Measurements from ENCODE around the gene NIM1K.

The NIM1K gene

DNA sequence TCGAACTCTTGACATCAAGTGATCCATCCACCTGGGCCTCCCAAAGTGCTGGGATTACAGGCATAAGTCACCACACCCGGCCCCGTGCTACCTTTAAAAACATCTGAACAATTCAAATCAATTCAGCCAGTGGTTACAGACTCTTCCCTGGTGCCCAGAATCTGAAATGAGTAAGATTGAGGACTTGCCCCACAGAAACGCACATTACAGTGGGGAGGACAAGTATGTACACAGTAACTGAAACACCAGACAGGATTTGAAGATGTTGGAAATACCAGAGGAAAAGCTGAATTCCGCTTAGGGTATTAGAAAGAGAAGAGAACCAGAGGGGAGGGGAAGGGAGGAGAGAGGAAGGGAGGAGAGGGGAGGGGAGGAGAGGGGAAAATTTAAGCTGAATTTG is 17.8 kb downstream of the NIM1K start:
- no peak for FAIRE-seq
- DNase-seq (ENCODE audit: insufficient read length) = no peak
- TF ChIP-seq POLR2A (IDR thresholded peaks at IDR 0.05; ENCODE audit: low read depth, low read length) = no peak
- no peak for TF ChIP-seq POLR2AphosphoS5 (IDR thresholded peaks at IDR 0.05; ENCODE audit: low read depth, low read length)
- no peak for TF ChIP-seq TAF1 (IDR thresholded peaks at IDR 0.05; ENCODE audit: borderline replicate concordance, low read depth, low read length)

- no peak for FAIRE-seq
- TF ChIP-seq TAF1 (IDR thresholded peaks at IDR 0.05; ENCODE audit: borderline replicate concordance, low read depth, low read length) (no peak), POLR2AphosphoS5 (IDR thresholded peaks at IDR 0.05; ENCODE audit: low read depth, low read length) (no peak), POLR2A (IDR thresholded peaks at IDR 0.05; ENCODE audit: low read depth, low read length) (no peak)
- DNase-seq (ENCODE audit: insufficient read length) = no peak
These were observed 18.5 kb downstream of the NIM1K start for GRCh38 chr5:43210570-43210969.

- FAIRE-seq (no peak), DNase-seq (ENCODE audit: insufficient read length) (no peak)
- no peak for TF ChIP-seq TAF1 (IDR thresholded peaks at IDR 0.05; ENCODE audit: borderline replicate concordance, low read depth, low read length)
- TF ChIP-seq POLR2A (IDR thresholded peaks at IDR 0.05; ENCODE audit: low read depth, low read length) = no peak
- TF ChIP-seq POLR2AphosphoS5 (IDR thresholded peaks at IDR 0.05; ENCODE audit: low read depth, low read length) = no peak
These were observed 21.9 kb downstream of the NIM1K start for GRCh38 chr5:43213951-43214350.

DNA sequence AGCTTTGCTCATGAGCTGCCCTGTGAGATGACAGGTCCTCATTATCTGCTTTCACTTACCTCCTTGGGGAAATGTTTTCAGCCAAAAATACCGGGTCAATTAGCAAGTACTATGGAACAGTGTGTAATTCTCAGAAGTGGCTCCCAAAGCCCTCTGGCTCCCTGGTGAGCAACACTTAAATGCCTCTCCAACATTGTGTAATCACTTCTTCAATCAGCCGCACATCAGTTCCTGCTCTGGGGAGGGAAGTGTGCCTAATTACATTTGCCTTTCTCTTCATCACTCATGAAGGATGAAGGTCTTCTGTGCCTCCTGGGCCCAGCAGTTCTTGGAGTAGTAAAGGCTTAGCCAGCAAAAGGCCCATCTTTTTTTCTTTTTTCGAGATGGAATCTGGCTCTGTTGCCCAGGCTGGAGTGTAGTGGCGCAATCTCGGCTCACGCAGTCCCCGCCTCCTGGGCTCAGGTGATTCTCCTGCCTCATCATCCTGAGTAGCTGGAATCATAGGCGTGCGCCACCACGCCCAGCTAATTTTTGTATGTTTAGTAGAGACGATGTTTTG is 23.1 kb downstream of the NIM1K start:
- DNase-seq (ENCODE audit: insufficient read length) (no peak), FAIRE-seq (no peak)
- TF ChIP-seq POLR2A (IDR thresholded peaks at IDR 0.05; ENCODE audit: low read depth, low read length) = no peak
- TF ChIP-seq POLR2AphosphoS5 (IDR thresholded peaks at IDR 0.05; ENCODE audit: low read depth, low read length) = no peak
- no peak for TF ChIP-seq TAF1 (IDR thresholded peaks at IDR 0.05; ENCODE audit: borderline replicate concordance, low read depth, low read length)

DNA sequence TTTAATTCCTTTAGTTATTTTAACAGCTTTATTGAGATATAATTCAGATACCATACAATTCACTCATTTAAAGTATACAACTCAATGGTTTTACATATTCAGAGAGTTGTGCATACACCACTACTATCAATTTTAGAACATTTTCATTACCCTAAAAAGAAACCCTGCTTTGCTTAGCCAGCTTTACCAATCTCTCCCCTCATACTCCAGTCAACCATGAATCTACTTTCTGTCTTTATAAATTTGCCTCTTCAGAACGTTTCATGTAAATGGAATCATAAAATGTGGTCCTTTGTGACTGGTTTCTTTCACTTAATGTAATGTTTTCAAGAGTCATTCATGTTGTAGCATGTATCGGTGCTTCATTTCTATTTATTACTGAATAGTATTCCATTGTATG is 24.9 kb downstream of the NIM1K start:
- TF ChIP-seq POLR2A (IDR thresholded peaks at IDR 0.05; ENCODE audit: low read depth, low read length) (no peak), POLR2AphosphoS5 (IDR thresholded peaks at IDR 0.05; ENCODE audit: low read depth, low read length) (no peak), TAF1 (IDR thresholded peaks at IDR 0.05; ENCODE audit: borderline replicate concordance, low read depth, low read length) (no peak)
- FAIRE-seq = no peak
- DNase-seq (ENCODE audit: insufficient read length) = no peak

DNA sequence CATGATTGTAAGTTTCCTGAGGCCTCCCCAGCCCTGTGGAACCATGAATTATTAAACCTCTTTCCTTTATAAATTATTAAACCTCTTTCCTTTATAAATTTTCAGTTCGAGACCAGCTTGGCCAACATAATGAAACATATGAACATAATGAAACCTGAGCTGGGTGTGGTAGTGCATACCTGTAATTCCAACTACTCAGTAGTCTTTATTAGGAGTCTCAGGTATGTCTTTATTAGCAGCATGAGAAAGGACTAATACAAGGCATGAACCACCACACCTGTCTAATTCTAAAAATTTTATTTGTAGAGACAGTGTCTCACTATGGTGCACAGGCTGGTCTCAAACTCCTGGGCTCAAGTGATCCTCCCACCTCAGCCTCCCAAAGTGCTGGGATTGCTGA is 27.1 kb downstream of the NIM1K start:
- TF ChIP-seq POLR2A (IDR thresholded peaks at IDR 0.05; ENCODE audit: low read depth, low read length) (no peak), TAF1 (IDR thresholded peaks at IDR 0.05; ENCODE audit: borderline replicate concordance, low read depth, low read length) (no peak), POLR2AphosphoS5 (IDR thresholded peaks at IDR 0.05; ENCODE audit: low read depth, low read length) (no peak)

DNA sequence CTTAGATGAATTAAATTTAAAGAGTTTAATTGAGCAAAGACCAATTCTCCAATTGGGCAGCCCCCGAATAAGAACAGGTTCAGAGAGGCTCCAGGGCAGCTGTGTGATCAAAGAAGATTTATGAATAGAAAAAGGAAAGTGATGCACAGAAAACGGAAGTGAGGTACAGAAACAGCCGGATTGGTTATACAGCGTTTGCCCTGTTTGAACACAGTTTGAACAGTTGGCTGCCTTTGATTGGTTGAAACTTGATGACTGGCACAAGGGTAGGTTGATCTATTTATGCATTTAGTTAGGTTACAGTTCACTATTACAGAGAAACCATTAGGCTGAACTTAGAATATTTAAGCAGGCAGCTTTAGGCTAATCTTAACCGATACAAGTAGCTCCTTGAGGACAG is 29.5 kb downstream of the NIM1K start:
- no peak for TF ChIP-seq POLR2AphosphoS5 (IDR thresholded peaks at IDR 0.05; ENCODE audit: low read depth, low read length)
- no peak for TF ChIP-seq POLR2A (IDR thresholded peaks at IDR 0.05; ENCODE audit: low read depth, low read length)
- no peak for TF ChIP-seq TAF1 (IDR thresholded peaks at IDR 0.05; ENCODE audit: borderline replicate concordance, low read depth, low read length)
- FAIRE-seq (no peak), DNase-seq (ENCODE audit: insufficient read length) (no peak)

More for the DNA sequence above, 27.1 kb downstream of the NIM1K start:
- no peak for DNase-seq (ENCODE audit: insufficient read length)
- no peak for FAIRE-seq

DNA sequence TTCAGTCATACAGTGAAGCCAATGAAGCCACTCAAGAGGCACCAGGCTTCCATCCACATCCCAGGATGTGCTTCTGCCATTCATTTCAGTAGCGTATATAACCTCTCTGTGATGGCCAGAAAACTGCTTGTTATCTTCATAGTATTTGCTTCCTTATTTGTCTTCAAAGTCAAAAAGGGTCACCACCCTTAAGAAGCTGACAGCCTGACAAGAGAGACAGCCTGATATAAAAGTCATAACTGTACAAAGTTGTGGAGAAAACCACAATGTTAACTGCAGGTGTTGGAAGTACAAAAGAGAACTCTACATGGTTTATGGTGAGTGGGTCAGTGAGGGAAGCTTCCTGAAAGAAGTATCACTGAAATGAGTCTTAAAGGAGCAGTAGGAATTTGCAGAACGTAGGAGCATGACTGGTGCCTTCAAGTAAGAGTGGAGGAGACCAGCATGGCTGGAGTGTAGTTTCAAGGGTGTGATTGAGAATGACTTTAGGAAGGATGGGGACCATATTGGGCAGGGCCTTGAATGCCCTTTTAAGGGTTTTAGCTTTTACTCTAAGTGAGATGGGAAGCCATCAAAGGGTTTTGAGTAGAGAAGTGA is 33.7 kb downstream of the NIM1K start:
- FAIRE-seq = no peak
- TF ChIP-seq TAF1 (IDR thresholded peaks at IDR 0.05; ENCODE audit: borderline replicate concordance, low read depth, low read length) (no peak), POLR2A (IDR thresholded peaks at IDR 0.05; ENCODE audit: low read depth, low read length) (no peak), POLR2AphosphoS5 (IDR thresholded peaks at IDR 0.05; ENCODE audit: low read depth, low read length) (no peak)
- no peak for DNase-seq (ENCODE audit: insufficient read length)

DNA sequence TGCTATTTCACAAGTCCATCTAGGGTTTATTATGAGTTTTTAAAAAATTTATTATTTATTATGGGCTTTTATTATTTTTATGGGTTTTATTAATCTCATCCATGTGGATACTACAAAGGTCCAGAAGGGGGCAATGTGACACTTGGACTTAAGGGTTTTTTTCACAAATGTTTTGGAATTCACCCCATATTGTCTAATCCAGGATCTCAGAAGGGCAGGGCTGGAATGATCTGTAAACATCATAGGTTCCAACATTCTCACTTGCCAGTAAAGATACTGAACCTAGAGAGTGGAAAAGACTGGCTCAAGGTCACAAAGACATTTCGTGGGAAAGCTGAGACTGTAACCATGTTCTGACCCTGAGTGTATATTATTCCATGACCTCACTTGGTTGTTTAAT is 35.6 kb downstream of the NIM1K start:
- DNase-seq (ENCODE audit: insufficient read length) (no peak), FAIRE-seq (peak; percentile 21)
- TF ChIP-seq TAF1 (IDR thresholded peaks at IDR 0.05; ENCODE audit: borderline replicate concordance, low read depth, low read length) (no peak), POLR2AphosphoS5 (IDR thresholded peaks at IDR 0.05; ENCODE audit: low read depth, low read length) (no peak), POLR2A (IDR thresholded peaks at IDR 0.05; ENCODE audit: low read depth, low read length) (no peak)

DNA sequence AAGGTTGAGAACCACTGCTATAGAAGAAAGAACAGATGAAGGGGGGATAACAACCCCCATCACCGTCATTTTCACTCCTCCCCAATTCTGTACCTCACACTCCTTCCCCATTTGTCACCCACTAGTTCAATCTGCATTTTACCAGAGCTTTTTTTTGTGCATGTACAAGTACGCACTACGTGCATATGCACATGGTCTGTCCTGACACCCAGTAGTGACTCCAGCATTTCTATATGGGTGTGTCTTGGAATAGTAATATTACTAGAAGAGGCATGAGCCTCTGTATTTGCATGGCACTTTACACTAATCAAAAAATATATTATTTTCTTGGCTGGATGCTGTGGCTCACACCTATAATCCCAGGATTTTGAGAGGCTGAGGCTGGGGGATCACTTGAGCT is 38.7 kb downstream of the NIM1K start:
- FAIRE-seq (no peak), DNase-seq (ENCODE audit: insufficient read length) (no peak)
- TF ChIP-seq TAF1 (IDR thresholded peaks at IDR 0.05; ENCODE audit: borderline replicate concordance, low read depth, low read length) (no peak), POLR2A (IDR thresholded peaks at IDR 0.05; ENCODE audit: low read depth, low read length) (no peak), POLR2AphosphoS5 (IDR thresholded peaks at IDR 0.05; ENCODE audit: low read depth, low read length) (no peak)

GRCh38 chr5:43231977-43232376 is 40.0 kb downstream of the NIM1K start:
- DNase-seq (ENCODE audit: insufficient read length) = no peak
- TF ChIP-seq TAF1 (IDR thresholded peaks at IDR 0.05; ENCODE audit: borderline replicate concordance, low read depth, low read length) (no peak), POLR2A (IDR thresholded peaks at IDR 0.05; ENCODE audit: low read depth, low read length) (no peak), POLR2AphosphoS5 (IDR thresholded peaks at IDR 0.05; ENCODE audit: low read depth, low read length) (no peak)
- FAIRE-seq = no peak
